ENCODE results near the gene DUSP2. TPM values are rescaled to one million over a fixed set of nuclear protein-coding genes. Genes with fewer than 3 reads are reported as not detected.
"Not testable (repeated sequence)": the region's sequence is repeated elsewhere in the genome, so short reads cannot be mapped to it uniquely, and the experiment has no call there.

DUSP2 gene
- total RNA-seq, 6 experiments from 2014 or later, result 10.1 to 17.9 (median 11.5) TPM

- Mint-ChIP-seq H3K4me3 (peak overlapping the region; percentile 89), H3K9me3 (no peaks in the 10 kb centered on the region), H3K36me3 (ENCODE audit: low read depth) (peaks cover 8% of the 10 kb centered on the region; the same call in 1 of the 2 replicates), H3K4me1 (ENCODE audit: low read depth) (peaks cover 55% of the 10 kb centered on the region), H3K27me3 (ENCODE audit: insufficient read depth) (no peaks in the 10 kb centered on the region; the same call in 1 of the 2 replicates), H3K27ac (peak overlapping the region; percentile 24; the same call in 1 of the 2 replicates)
- DNase-seq, result no peak
- no peak; the same call in 1 of the 2 replicates for TF ChIP-seq CTCF (IDR thresholded peaks at IDR 0.05)
Measured at GRCh38 chr2:96144481-96145035, 682 bp downstream of the DUSP2 start.

- peaks cover 8% of the 10 kb centered on the region; the same call in 1 of the 2 replicates for H3K36me3 Mint-ChIP-seq (ENCODE audit: low read depth)
- peak; percentile 35 for TF ChIP-seq CTCF (IDR thresholded peaks at IDR 0.05)
- 0 out of 2 replicates have a peak overlapping the region, but pooled peaks have one; percentile 24 for H3K27ac Mint-ChIP-seq
- no peak for DNase-seq
- peak overlapping the region; percentile 89 for H3K4me3 Mint-ChIP-seq
- H3K9me3 Mint-ChIP-seq, result no peaks in the 10 kb centered on the region
- peaks cover 50% of the 10 kb centered on the region for H3K4me1 Mint-ChIP-seq (ENCODE audit: low read depth)
- H3K27me3 Mint-ChIP-seq (ENCODE audit: insufficient read depth), result no peaks in the 10 kb centered on the region; the same call in 1 of the 2 replicates
Measured at GRCh38 chr2:96143848-96144480, 1.3 kb downstream of the DUSP2 start.

GRCh38 chr2:96143231-96143847, 1.9 kb downstream of the DUSP2 start:
- H3K27me3 Mint-ChIP-seq (ENCODE audit: insufficient read depth), result no peaks in the 10 kb centered on the region; the same call in 1 of the 2 replicates
- DNase-seq, result no peak
- peaks cover 44% of the 10 kb centered on the region for H3K4me1 Mint-ChIP-seq (ENCODE audit: low read depth)
- H3K36me3 Mint-ChIP-seq (ENCODE audit: low read depth), result peaks cover 8% of the 10 kb centered on the region; the same call in 1 of the 2 replicates
- H3K9me3 Mint-ChIP-seq, result no peaks in the 10 kb centered on the region
- H3K4me3 Mint-ChIP-seq, result peak overlapping the region; percentile 89
- no peak for TF ChIP-seq CTCF (IDR thresholded peaks at IDR 0.05)
- no peak overlapping the region for H3K27ac Mint-ChIP-seq

- TF ChIP-seq CTCF (IDR thresholded peaks at IDR 0.05), result no peak
- Mint-ChIP-seq H3K27me3 (ENCODE audit: insufficient read depth) (no peaks in the 10 kb centered on the region; the same call in 1 of the 2 replicates), H3K36me3 (ENCODE audit: low read depth) (peaks cover 8% of the 10 kb centered on the region; the same call in 1 of the 2 replicates), H3K4me3 (peak overlapping the region; percentile 89; the same call in 1 of the 2 replicates), H3K27ac (no peak overlapping the region), H3K4me1 (ENCODE audit: low read depth) (peaks cover 35% of the 10 kb centered on the region), H3K9me3 (no peaks in the 10 kb centered on the region)
- no peak for DNase-seq
Measured at GRCh38 chr2:96142217-96143113, 2.8 kb downstream of the DUSP2 start.

GRCh38 chr2:96141624-96141967, 3.6 kb downstream of the DUSP2 start:
- H3K4me3 Mint-ChIP-seq; DNase-seq; H3K36me3 Mint-ChIP-seq (ENCODE audit: low read depth); H3K9me3 Mint-ChIP-seq; H3K27ac Mint-ChIP-seq; H3K27me3 Mint-ChIP-seq (ENCODE audit: insufficient read depth): not testable (repeated sequence)
- H3K4me1 Mint-ChIP-seq (ENCODE audit: low read depth), result peaks cover 26% of the 10 kb centered on the region
